HG03354 (cell line): ENCODE data around the gene FOSL2.

Experiments used
- ATAC-seq: cut with Tn5 transposase; IDR thresholded peaks from one replicate; pipeline ENCODE4 v1.9.1; 2021; ENCODE audit warnings: mild to moderate bottlenecking; ENCODE audit not compliant: unreplicated experiment, poor library complexity, severe bottlenecking

Gene FOSL2

GRCh38 chr2:28444956-28445355, 52.3 kb downstream of the FOSL2 start:
- ATAC-seq, result no peak

GRCh38 chr2:28445448-28446258, 53.0 kb downstream of the FOSL2 start:
- ATAC-seq, result no peak

GRCh38 chr2:28446531-28446930, 53.9 kb downstream of the FOSL2 start:
- ATAC-seq, result no peak

- no peak for ATAC-seq
Observed at GRCh38 chr2:28447086-28447485, 54.4 kb downstream of the FOSL2 start.

- ATAC-seq, result no peak
Observed at GRCh38 chr2:28447943-28448792, 55.5 kb downstream of the FOSL2 start.

- ATAC-seq, result no peak
Observed at GRCh38 chr2:28448793-28449100, 56.1 kb downstream of the FOSL2 start.

GRCh38 chr2:28449126-28449487, 56.4 kb downstream of the FOSL2 start:
- ATAC-seq, result no peak

GRCh38 chr2:28449488-28450395, 57.1 kb downstream of the FOSL2 start:
- ATAC-seq, result no peak

- ATAC-seq, result no peak
Observed at GRCh38 chr2:28450901-28451565, 58.4 kb downstream of the FOSL2 start.

- ATAC-seq, result no peak
Observed at GRCh38 chr2:28451793-28452533, 59.3 kb downstream of the FOSL2 start.

GRCh38 chr2:28452534-28453081, 60.0 kb downstream of the FOSL2 start:
- ATAC-seq, result no peak

GRCh38 chr2:28453396-28453795, 60.7 kb downstream of the FOSL2 start:
- ATAC-seq, result no peak

- no peak for ATAC-seq
Observed at GRCh38 chr2:28454016-28454930, 61.6 kb downstream of the FOSL2 start.

GRCh38 chr2:28457237-28457636, 64.6 kb downstream of the FOSL2 start:
- ATAC-seq, result no peak

- no peak for ATAC-seq
Observed at GRCh38 chr2:28461056-28461455, 68.4 kb downstream of the FOSL2 start.

GRCh38 chr2:28462122-28462521, 69.5 kb downstream of the FOSL2 start:
- ATAC-seq, result no peak

- ATAC-seq, result no peak
Observed at GRCh38 chr2:28463211-28463816, 70.7 kb downstream of the FOSL2 start.
